OCI-M2 (cell line): ENCODE data around the gene C6orf163.

Experiments used
- DNase-seq: peaks from one replicate; lab custom pipeline; 2025; ENCODE audit not compliant: unreplicated experiment; lab: John Stamatoyannopoulos, UW

The C6orf163 gene

DNA sequence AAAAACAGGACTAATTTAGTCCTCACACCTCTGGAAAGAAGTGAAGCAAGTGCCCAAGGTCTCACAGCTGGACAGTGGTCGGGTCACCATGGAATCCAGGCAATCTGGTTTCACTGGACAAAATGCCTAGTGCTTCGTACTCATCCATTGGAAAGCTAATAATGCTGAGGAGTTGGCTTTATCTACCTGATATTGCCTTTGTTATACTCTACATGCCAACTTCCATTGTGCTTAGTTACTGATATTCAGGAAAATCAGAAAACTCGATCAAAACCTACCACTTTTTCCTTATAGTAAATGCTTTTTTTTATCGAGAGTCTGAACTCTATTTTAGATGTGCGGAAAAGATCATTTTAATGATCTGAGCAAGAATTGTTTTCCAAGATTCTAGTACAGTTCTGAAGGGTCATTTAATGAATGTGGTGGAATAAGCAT lies 64.1 kb downstream of the C6orf163 start:
- peak; percentile 81 for DNase-seq
